ENCODE data around the gene DUSP14. TPM values are rescaled to one million over a fixed set of nuclear protein-coding genes. Genes with fewer than 3 reads are reported as not detected.
"Not testable (repeated sequence)": the region's sequence is repeated elsewhere in the genome, so short reads cannot be mapped to it uniquely, and the experiment has no call there.

The DUSP14 gene
- total RNA-seq (2014; rRNA removed; shearing (Covaris generic)), result 91.2 and 94.6 TPM in 2 replicates

GRCh38 chr17:37489197-37490001 lies at the start of gene DUSP14:
Gene DUSP14, plus strand, starts transcription at chr17:37489891. Its CDS starts 22,382 bp downstream, at chr17:37512273.
- H3K4me3 ChIP-seq, result peak within 1 kb of the TSS; percentile 73
- H3K36me3 ChIP-seq, result peaks cover 14% of the 10 kb centered on the region; the same call in 1 of the 2 replicates
- H3K27ac ChIP-seq, result peak within 1 kb of the TSS; percentile 99
- H3K9me3 ChIP-seq (replicated peaks), result no peaks in the 10 kb centered on the region
- DNase-seq (ENCODE audit: low read depth in 1 of 2, low spot score in 2 of 2), result peak; percentile 65 to 78
- no peaks in the 10 kb centered on the region for H3K27me3 ChIP-seq (replicated peaks)
- H3K4me1 ChIP-seq (replicated peaks), result peaks cover 59% of the 10 kb centered on the region

GRCh38 chr17:37440424-37440823 lies 49.3 kb upstream of the DUSP14 start:
- H3K27me3 ChIP-seq (replicated peaks), result no peaks in the 10 kb centered on the region
- H3K4me1 ChIP-seq (replicated peaks), result no peaks in the 10 kb centered on the region
- H3K4me3 ChIP-seq, result no peak overlapping the region
- no peaks in the 10 kb centered on the region; the same call in 1 of the 2 replicates for H3K9me3 ChIP-seq (replicated peaks)
- no peak overlapping the region for H3K27ac ChIP-seq
- DNase-seq (ENCODE audit: low read depth in 1 of 2, low spot score in 2 of 2), result no peak
- H3K36me3 ChIP-seq, result peaks cover 62% of the 10 kb centered on the region

- H3K27me3 ChIP-seq (replicated peaks); H3K27ac ChIP-seq; H3K9me3 ChIP-seq (replicated peaks); H3K4me1 ChIP-seq (replicated peaks); DNase-seq (ENCODE audit: low read depth in 1 of 2, low spot score in 2 of 2); H3K4me3 ChIP-seq: not testable (repeated sequence)
- H3K36me3 ChIP-seq, result peaks cover 62% of the 10 kb centered on the region
These were observed 48.2 kb upstream of the DUSP14 start for GRCh38 chr17:37441369-37442014.

- H3K27me3 ChIP-seq (replicated peaks), result no peaks in the 10 kb centered on the region
- H3K9me3 ChIP-seq (replicated peaks), result no peaks in the 10 kb centered on the region
- H3K36me3 ChIP-seq, result peaks cover 43% of the 10 kb centered on the region
- H3K4me3 ChIP-seq, result no peak overlapping the region
- no peak overlapping the region for H3K27ac ChIP-seq
- peak in 1 of 2 experiments; percentile 21 for DNase-seq (ENCODE audit: low read depth in 1 of 2, low spot score in 2 of 2)
- peaks cover 38% of the 10 kb centered on the region for H3K4me1 ChIP-seq (replicated peaks)
These were observed 43.7 kb upstream of the DUSP14 start for GRCh38 chr17:37446027-37446426.

- DNase-seq (ENCODE audit: low read depth in 1 of 2, low spot score in 2 of 2), result peak in 1 of 2 experiments; percentile 66
- Histone ChIP-seq H3K27ac (peak overlapping the region; percentile 26), H3K36me3 (peaks cover 32% of the 10 kb centered on the region), H3K27me3 (replicated peaks) (no peaks in the 10 kb centered on the region), H3K9me3 (replicated peaks) (no peaks in the 10 kb centered on the region), H3K4me3 (no peak overlapping the region), H3K4me1 (replicated peaks) (peaks cover 38% of the 10 kb centered on the region)
These were observed 42.0 kb upstream of the DUSP14 start for GRCh38 chr17:37447641-37448040.

- no peak overlapping the region for H3K4me3 ChIP-seq
These were observed 39.6 kb upstream of the DUSP14 start for GRCh38 chr17:37450112-37450511.

GRCh38 chr17:37457801-37458200 lies 31.9 kb upstream of the DUSP14 start:
- H3K9me3 ChIP-seq (replicated peaks); H3K27ac ChIP-seq; H3K4me1 ChIP-seq (replicated peaks); DNase-seq (ENCODE audit: low read depth in 1 of 2, low spot score in 2 of 2); H3K27me3 ChIP-seq (replicated peaks); H3K4me3 ChIP-seq; H3K36me3 ChIP-seq: not testable (repeated sequence)

More at GRCh38 chr17:37450112-37450511, 39.6 kb upstream of the DUSP14 start:
- no peak for DNase-seq (ENCODE audit: low read depth in 1 of 2, low spot score in 2 of 2)
- Histone ChIP-seq H3K27ac (no peak overlapping the region), H3K9me3 (replicated peaks) (no peaks in the 10 kb centered on the region), H3K36me3 (peaks cover 15% of the 10 kb centered on the region), H3K4me1 (replicated peaks) (peaks cover 38% of the 10 kb centered on the region), H3K27me3 (replicated peaks) (no peaks in the 10 kb centered on the region)

GRCh38 chr17:37458805-37459204 lies 30.9 kb upstream of the DUSP14 start:
- Histone ChIP-seq H3K9me3 (replicated peaks) (no peaks in the 10 kb centered on the region), H3K4me1 (replicated peaks) (peaks cover 4% of the 10 kb centered on the region), H3K4me3 (no peak overlapping the region), H3K27ac (peak overlapping the region; percentile 26; the same call in 1 of the 2 replicates), H3K36me3 (peaks cover 5% of the 10 kb centered on the region), H3K27me3 (replicated peaks) (no peaks in the 10 kb centered on the region)
- DNase-seq (ENCODE audit: low read depth in 1 of 2, low spot score in 2 of 2), result peak; percentile 64 to 68

- peaks cover 4% of the 10 kb centered on the region for H3K4me1 ChIP-seq (replicated peaks)
- no peak overlapping the region for H3K27ac ChIP-seq
- H3K36me3 ChIP-seq, result peaks cover 20% of the 10 kb centered on the region
- no peak overlapping the region for H3K4me3 ChIP-seq
- DNase-seq (ENCODE audit: low read depth in 1 of 2, low spot score in 2 of 2), result no peak
- H3K27me3 ChIP-seq (replicated peaks), result no peaks in the 10 kb centered on the region
- H3K9me3 ChIP-seq (replicated peaks), result no peaks in the 10 kb centered on the region
These were observed 28.0 kb upstream of the DUSP14 start for GRCh38 chr17:37461668-37462067.

GRCh38 chr17:37462492-37462891 lies 27.2 kb upstream of the DUSP14 start:
- Histone ChIP-seq H3K27me3 (replicated peaks) (no peaks in the 10 kb centered on the region), H3K4me1 (replicated peaks) (peaks cover 4% of the 10 kb centered on the region), H3K36me3 (peaks cover 25% of the 10 kb centered on the region), H3K9me3 (replicated peaks) (no peaks in the 10 kb centered on the region), H3K27ac (no peak overlapping the region), H3K4me3 (no peak overlapping the region)
- no peak for DNase-seq (ENCODE audit: low read depth in 1 of 2, low spot score in 2 of 2)

GRCh38 chr17:37463039-37463438 lies 26.7 kb upstream of the DUSP14 start:
- H3K4me1 ChIP-seq (replicated peaks), result peaks cover 4% of the 10 kb centered on the region
- no peaks in the 10 kb centered on the region for H3K27me3 ChIP-seq (replicated peaks)
- H3K27ac ChIP-seq, result no peak overlapping the region
- H3K4me3 ChIP-seq, result no peak overlapping the region
- peaks cover 31% of the 10 kb centered on the region for H3K36me3 ChIP-seq
- no peak for DNase-seq (ENCODE audit: low read depth in 1 of 2, low spot score in 2 of 2)
- no peaks in the 10 kb centered on the region for H3K9me3 ChIP-seq (replicated peaks)

- no peaks in the 10 kb centered on the region for H3K27me3 ChIP-seq (replicated peaks)
- DNase-seq (ENCODE audit: low read depth in 1 of 2, low spot score in 2 of 2), result no peak
- H3K4me1 ChIP-seq (replicated peaks), result no peaks in the 10 kb centered on the region
- no peak overlapping the region for H3K4me3 ChIP-seq
- no peaks in the 10 kb centered on the region for H3K9me3 ChIP-seq (replicated peaks)
- peaks cover 39% of the 10 kb centered on the region for H3K36me3 ChIP-seq
- no peak overlapping the region for H3K27ac ChIP-seq
These were observed 24.5 kb upstream of the DUSP14 start for GRCh38 chr17:37465069-37465616.

GRCh38 chr17:37466471-37466870 lies 23.2 kb upstream of the DUSP14 start:
- H3K4me1 ChIP-seq (replicated peaks), result no peaks in the 10 kb centered on the region
- peaks cover 48% of the 10 kb centered on the region for H3K36me3 ChIP-seq
- H3K27ac ChIP-seq, result no peak overlapping the region
- H3K4me3 ChIP-seq, result no peak overlapping the region
- no peaks in the 10 kb centered on the region for H3K9me3 ChIP-seq (replicated peaks)
- no peaks in the 10 kb centered on the region for H3K27me3 ChIP-seq (replicated peaks)
- DNase-seq (ENCODE audit: low read depth in 1 of 2, low spot score in 2 of 2), result no peak

- no peaks in the 10 kb centered on the region for H3K27me3 ChIP-seq (replicated peaks)
- H3K9me3 ChIP-seq (replicated peaks), result no peaks in the 10 kb centered on the region
- no peak overlapping the region for H3K27ac ChIP-seq
- no peak for DNase-seq (ENCODE audit: low read depth in 1 of 2, low spot score in 2 of 2)
- H3K4me3 ChIP-seq, result no peak overlapping the region
- peaks cover 64% of the 10 kb centered on the region for H3K36me3 ChIP-seq
- no peaks in the 10 kb centered on the region for H3K4me1 ChIP-seq (replicated peaks)
These were observed 19.5 kb upstream of the DUSP14 start for GRCh38 chr17:37470181-37470580.
